Endodermal cell (in vitro differentiated cells): ENCODE measurements around the gene CTTN. TPM values are rescaled to one million over a fixed set of nuclear protein-coding genes. Genes with fewer than 3 reads are reported as not detected.

ENCODE experiments used
- DNase-seq: peaks from one replicate; pipeline ENCODE4 v3.0.0-alpha.2; 2017
- H3K27ac ChIP-seq: 2 replicates; pipeline ENCODE4 v1.5.1; 2013; ENCODE audit warnings: mild to moderate bottlenecking, low read depth, low read length, moderate library complexity
- H3K27me3 ChIP-seq: 2 replicates; pipeline ENCODE4 v1.6.1; 2013; ENCODE audit warnings: mild to moderate bottlenecking, low read length, moderate library complexity; ENCODE audit not compliant: insufficient read depth, control insufficient read depth, poor library complexity, severe bottlenecking
- H3K36me3 ChIP-seq: 2 replicates; pipeline ENCODE4 v1.7.0; 2013; ENCODE audit warnings: mild to moderate bottlenecking, low read length, moderate library complexity; ENCODE audit not compliant: control insufficient read depth, insufficient read depth
- H3K4me1 ChIP-seq: one replicate; pipeline ENCODE4 v1.7.0; 2013; ENCODE audit warnings: low read length; ENCODE audit not compliant: control insufficient read depth, insufficient read depth
- H3K4me3 ChIP-seq: 2 replicates; pipeline ENCODE4 v1.5.1; 2013; ENCODE audit warnings: mild to moderate bottlenecking, low read length, moderate library complexity
- H3K9ac ChIP-seq: 2 replicates; pipeline ENCODE4 v1.6.1; 2013; ENCODE audit warnings: mild to moderate bottlenecking, low read length, moderate library complexity; ENCODE audit not compliant: poor library complexity, severe bottlenecking; ENCODE audit errors: extremely low read depth
- H3K9me3 ChIP-seq: 2 replicates; pipeline ENCODE4 v1.6.1; 2013; ENCODE audit warnings: mild to moderate bottlenecking, low read length, moderate library complexity; ENCODE audit not compliant: control insufficient read depth
- H3K27ac Mint-ChIP-seq: 2 replicates; pipeline ENCODE4 v1.8.0; 2020; ENCODE audit warnings: mixed read lengths
- H3K27me3 Mint-ChIP-seq: 2 replicates; pipeline ENCODE4 v1.8.0; 2021; ENCODE audit warnings: mild to moderate bottlenecking, mixed read lengths; ENCODE audit not compliant: insufficient read depth
- H3K36me3 Mint-ChIP-seq: 2 replicates; pipeline ENCODE4 v1.8.0; 2020; ENCODE audit warnings: low read depth, mixed read lengths
- H3K4me1 Mint-ChIP-seq: 2 replicates; pipeline ENCODE4 v1.8.0; 2020; ENCODE audit warnings: mixed read lengths
- H3K4me3 Mint-ChIP-seq: 2 replicates; pipeline ENCODE4 v1.8.0; 2020; ENCODE audit warnings: mild to moderate bottlenecking, moderate library complexity, mixed read lengths
- H3K9me3 Mint-ChIP-seq: 2 replicates; pipeline ENCODE4 v1.8.0; 2020; ENCODE audit warnings: mild to moderate bottlenecking, mixed read lengths
- CTCF ChIP-seq: fragments of 200-600 bp; sonication (generic); conservative IDR thresholded peaks from 2 replicates; pipeline ENCODE4 v1.5.0; 2021; ENCODE audit warnings: antibody characterized with exemption, mild to moderate bottlenecking
- WGBS, 2 experiments: methylation state at CpG; one replicate each; pipeline versions ENCODE4 v1.1.5 to v1.1.7; 2013; ENCODE audit warnings: missing lambda C conversion rate in 2 of 2, mixed read lengths in 1 of 2; ENCODE audit not compliant: insufficient coverage in 1 of 2, insufficient read length in 1 of 2; 5-methylcytosine and 5-hydroxymethylcytosine counted together
- total RNA-seq, 2 donors: library from RNA; stranded (reverse); fragmentation: NEBNext Ultra II Directional in 1 of 2; extraction: Animal tissue kit (Norgen Biotek cat#: 25700) in 1 of 2; gene quantifications; 2 replicates in 1 of 2; 3 replicates in 1 of 2; pipeline ENCODE4 v1.2.1, GENCODE V29; 2021

CTTN gene
- total RNA-seq, 2 donors from 2014 or later = 282 to 283 TPM

- no peak for DNase-seq
- H3K4me3 ChIP-seq = no peak overlapping the region
- H3K9me3 Mint-ChIP-seq = no peaks in the 10 kb centered on the region
- no peaks in the 10 kb centered on the region for H3K27me3 Mint-ChIP-seq
- H3K36me3 ChIP-seq = no peaks in the 10 kb centered on the region
- no peak for TF ChIP-seq CTCF
- no peaks in the 10 kb centered on the region for H3K4me1 Mint-ChIP-seq
- H3K27ac Mint-ChIP-seq = no peak overlapping the region
- H3K9me3 ChIP-seq = no peaks in the 10 kb centered on the region
- no peak overlapping the region for H3K4me3 Mint-ChIP-seq
- no peaks in the 10 kb centered on the region for H3K36me3 Mint-ChIP-seq
- H3K4me1 ChIP-seq = no peaks in the 10 kb centered on the region
- no peak overlapping the region for H3K27ac ChIP-seq
- 94 to 97% methylated on average over 4 of the region's 4 CpGs for WGBS, 2 experiments
- H3K9ac ChIP-seq = no peak overlapping the region
- H3K27me3 ChIP-seq = no peaks in the 10 kb centered on the region
Observed at GRCh38 chr11:70476669-70477068, 78.3 kb downstream of the CTTN start.

DNA sequence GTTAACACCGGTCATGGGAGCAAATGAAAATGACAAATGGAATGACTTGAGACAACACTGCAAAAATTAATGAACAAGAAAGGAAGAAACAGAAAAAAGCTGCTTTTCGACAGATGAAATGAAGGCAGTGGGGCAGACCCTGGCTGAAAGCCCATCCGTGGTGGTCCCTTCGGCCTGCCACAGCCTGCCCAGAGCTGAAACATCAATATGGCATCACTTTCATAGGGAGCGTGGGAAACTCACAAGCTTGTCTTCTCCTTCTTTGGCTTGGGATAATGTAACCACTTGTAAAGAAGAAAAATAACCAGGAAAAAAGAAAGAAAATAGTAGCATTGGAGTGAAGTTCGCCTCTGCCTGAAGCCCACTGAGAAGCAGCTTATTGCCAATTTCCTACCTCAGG is 78.8 kb downstream of the CTTN start:
- peak overlapping the region; percentile 81 for H3K27ac ChIP-seq
- H3K4me1 Mint-ChIP-seq = no peaks in the 10 kb centered on the region
- no peaks in the 10 kb centered on the region for H3K4me1 ChIP-seq
- no peaks in the 10 kb centered on the region for H3K27me3 ChIP-seq
- no peaks in the 10 kb centered on the region for H3K27me3 Mint-ChIP-seq
- H3K4me3 ChIP-seq = no peak overlapping the region
- no peaks in the 10 kb centered on the region for H3K9me3 Mint-ChIP-seq
- no peak for TF ChIP-seq CTCF
- no peaks in the 10 kb centered on the region for H3K9me3 ChIP-seq
- H3K36me3 ChIP-seq = no peaks in the 10 kb centered on the region
- DNase-seq = no peak
- 95 to 99% methylated on average over 6 of the region's 6 CpGs for WGBS, 2 experiments
- no peak overlapping the region for H3K27ac Mint-ChIP-seq
- no peak overlapping the region for H3K4me3 Mint-ChIP-seq
- H3K9ac ChIP-seq = no peak overlapping the region
- H3K36me3 Mint-ChIP-seq = no peaks in the 10 kb centered on the region

DNA sequence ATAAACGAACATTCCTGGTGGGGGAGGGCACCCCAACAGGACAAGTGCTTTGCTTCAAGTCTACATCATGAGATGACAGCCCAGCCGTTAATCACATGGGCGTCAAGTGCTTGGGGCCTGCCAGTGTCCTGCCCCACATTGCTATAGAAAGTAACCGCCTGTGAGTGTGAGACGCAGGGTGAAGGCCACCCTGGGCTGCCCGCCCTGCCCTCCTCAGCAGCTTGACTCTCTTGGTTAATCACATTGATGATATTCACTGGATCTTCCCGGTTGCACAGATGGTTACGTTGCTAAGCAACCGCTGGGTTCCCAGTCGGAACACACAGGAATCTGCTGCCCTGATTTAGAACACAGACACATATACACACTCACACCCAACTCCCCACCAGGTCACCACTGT is 79.3 kb downstream of the CTTN start:
- Histone ChIP-seq H3K4me1 (no peaks in the 10 kb centered on the region), H3K36me3 (no peaks in the 10 kb centered on the region), H3K27me3 (no peaks in the 10 kb centered on the region), H3K27ac (peak overlapping the region; percentile 81), H3K4me3 (no peak overlapping the region), H3K9ac (no peak overlapping the region), H3K9me3 (no peaks in the 10 kb centered on the region)
- H3K4me3 Mint-ChIP-seq = no peak overlapping the region
- no peak overlapping the region for H3K27ac Mint-ChIP-seq
- H3K9me3 Mint-ChIP-seq = no peaks in the 10 kb centered on the region
- DNase-seq = no peak
- TF ChIP-seq CTCF = no peak
- no peaks in the 10 kb centered on the region for H3K36me3 Mint-ChIP-seq
- WGBS, 2 experiments = 81 to 87% methylated on average over 7 to 10 of the region's 10 CpGs
- no peaks in the 10 kb centered on the region for H3K4me1 Mint-ChIP-seq
- no peaks in the 10 kb centered on the region for H3K27me3 Mint-ChIP-seq
